ENCODE results near the gene NPHP4.
"Not testable (repeated sequence)": the region's sequence is repeated elsewhere in the genome, so short reads cannot be mapped to it uniquely, and the experiment has no call there.

The NPHP4 gene

GRCh38 chr1:5907966-5908365 is 84.3 kb downstream of the NPHP4 start:
- Mint-ChIP-seq H3K36me3 (no peaks in the 10 kb centered on the region), H3K9me3 (no peaks in the 10 kb centered on the region), H3K27ac (no peak overlapping the region)

GRCh38 chr1:5907386-5907785 is 84.8 kb downstream of the NPHP4 start:
- Mint-ChIP-seq H3K27ac (no peak overlapping the region), H3K36me3 (no peaks in the 10 kb centered on the region), H3K4me3 (no peak overlapping the region), H3K4me1 (peaks cover 1% of the 10 kb centered on the region), H3K9me3 (no peaks in the 10 kb centered on the region)
- DNase-seq (ENCODE audit: low spot score in 2 of 2) (no peak), ATAC-seq (no peak)

More at GRCh38 chr1:5907966-5908365, 84.3 kb downstream of the NPHP4 start:
- H3K4me3 Mint-ChIP-seq = no peak overlapping the region
- ATAC-seq (no peak), DNase-seq (ENCODE audit: low spot score in 2 of 2) (no peak)
- H3K4me1 Mint-ChIP-seq = no peaks in the 10 kb centered on the region

GRCh38 chr1:5906966-5907365 is 85.3 kb downstream of the NPHP4 start:
- no peaks in the 10 kb centered on the region for H3K36me3 Mint-ChIP-seq
- DNase-seq (ENCODE audit: low spot score in 2 of 2) (no peak), ATAC-seq (no peak)
- H3K27ac Mint-ChIP-seq = no peak overlapping the region
- H3K4me3 Mint-ChIP-seq = no peak overlapping the region
- peaks cover 5% of the 10 kb centered on the region for H3K4me1 Mint-ChIP-seq
- H3K9me3 Mint-ChIP-seq = no peaks in the 10 kb centered on the region

GRCh38 chr1:5906116-5906515 is 86.1 kb downstream of the NPHP4 start:
- no peaks in the 10 kb centered on the region for H3K9me3 Mint-ChIP-seq
- no peak for DNase-seq (ENCODE audit: low spot score in 2 of 2)
- H3K27ac Mint-ChIP-seq = no peak overlapping the region
- no peak overlapping the region for H3K4me3 Mint-ChIP-seq
- no peak for ATAC-seq
- H3K4me1 Mint-ChIP-seq = peaks cover 8% of the 10 kb centered on the region
- H3K36me3 Mint-ChIP-seq = no peaks in the 10 kb centered on the region

DNA sequence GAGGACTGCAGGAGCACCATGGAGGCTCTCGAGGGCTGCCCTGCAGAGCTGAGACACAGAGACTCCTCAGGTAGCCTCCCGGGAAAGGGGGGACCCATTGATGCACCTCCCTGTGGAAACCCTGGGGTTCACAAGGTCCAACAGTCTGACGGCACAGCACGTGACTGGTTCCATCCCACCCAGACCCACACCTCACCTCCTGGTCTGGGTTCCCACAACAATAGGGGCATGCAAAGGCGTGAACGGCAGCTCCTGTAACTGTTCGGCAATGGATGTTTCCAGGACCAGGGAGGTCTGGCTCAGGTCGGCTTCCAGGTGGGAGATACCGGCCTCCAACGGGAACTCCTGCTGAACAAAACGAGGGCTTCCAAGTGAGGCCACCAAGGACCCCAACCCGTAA is 86.8 kb downstream of the NPHP4 start:
- Mint-ChIP-seq H3K36me3 (no peaks in the 10 kb centered on the region), H3K9me3 (no peaks in the 10 kb centered on the region), H3K4me1 (peaks cover 8% of the 10 kb centered on the region), H3K4me3 (no peak overlapping the region), H3K27ac (no peak overlapping the region)
- DNase-seq (ENCODE audit: low spot score in 2 of 2) (no peak), ATAC-seq (no peak)

DNA sequence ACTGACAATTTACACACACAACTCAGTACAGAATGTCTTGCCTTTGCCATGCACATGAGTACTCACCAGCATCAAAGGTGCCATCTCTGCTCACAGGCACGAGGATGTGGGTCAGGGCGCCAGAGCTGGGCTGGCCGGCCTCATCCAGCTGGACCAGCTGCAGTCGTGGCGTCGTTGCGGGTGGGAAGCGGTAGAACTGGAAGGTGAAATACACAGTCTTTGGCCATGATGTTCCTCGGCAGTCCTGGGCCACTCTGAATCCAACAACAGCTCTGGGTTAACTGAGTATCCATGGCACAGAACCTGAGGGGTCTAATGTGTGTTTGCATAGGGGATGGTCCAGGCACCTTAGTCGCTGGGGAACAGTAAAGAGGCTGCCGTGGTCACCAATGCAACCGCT is 87.7 kb downstream of the NPHP4 start:
- ATAC-seq = no peak

GRCh38 chr1:5903680-5904079 is 88.5 kb downstream of the NPHP4 start:
- no peak overlapping the region for H3K27ac Mint-ChIP-seq
- H3K36me3 Mint-ChIP-seq = no peaks in the 10 kb centered on the region
- H3K9me3 Mint-ChIP-seq = no peaks in the 10 kb centered on the region
- H3K4me1 Mint-ChIP-seq = peaks cover 8% of the 10 kb centered on the region
- no peak overlapping the region for H3K4me3 Mint-ChIP-seq
- ATAC-seq (no peak), DNase-seq (ENCODE audit: low spot score in 2 of 2) (no peak)

More for the DNA sequence above, 87.7 kb downstream of the NPHP4 start:
- no peak overlapping the region for H3K27ac Mint-ChIP-seq
- H3K36me3 Mint-ChIP-seq = no peaks in the 10 kb centered on the region
- DNase-seq (ENCODE audit: low spot score in 2 of 2) = no peak
- H3K9me3 Mint-ChIP-seq = no peaks in the 10 kb centered on the region
- no peak overlapping the region for H3K4me3 Mint-ChIP-seq
- peaks cover 8% of the 10 kb centered on the region for H3K4me1 Mint-ChIP-seq

DNA sequence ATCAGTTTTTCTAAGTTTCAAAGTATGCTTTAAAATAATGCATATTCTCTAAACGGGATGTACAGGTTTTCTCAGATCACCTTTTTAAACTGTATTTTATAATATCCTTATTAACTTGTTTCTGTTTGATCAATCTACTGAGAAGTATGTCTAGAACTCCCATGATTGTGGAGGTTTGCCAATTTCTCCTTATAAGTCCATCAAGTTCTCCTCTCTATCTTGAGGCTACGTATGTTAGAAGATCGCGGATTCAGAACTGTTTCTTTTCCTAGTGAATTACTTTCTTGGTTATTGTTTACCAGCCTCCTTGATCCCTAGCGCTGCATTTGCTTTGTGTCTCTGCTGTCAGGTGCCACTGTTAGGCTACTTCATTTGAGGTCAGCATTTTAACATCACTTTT is 89.2 kb downstream of the NPHP4 start:
- Mint-ChIP-seq H3K27ac (no peak overlapping the region), H3K4me1 (peaks cover 8% of the 10 kb centered on the region), H3K4me3 (no peak overlapping the region), H3K9me3 (no peaks in the 10 kb centered on the region), H3K36me3 (no peaks in the 10 kb centered on the region)
- DNase-seq (ENCODE audit: low spot score in 2 of 2) (no peak), ATAC-seq (no peak)

DNA sequence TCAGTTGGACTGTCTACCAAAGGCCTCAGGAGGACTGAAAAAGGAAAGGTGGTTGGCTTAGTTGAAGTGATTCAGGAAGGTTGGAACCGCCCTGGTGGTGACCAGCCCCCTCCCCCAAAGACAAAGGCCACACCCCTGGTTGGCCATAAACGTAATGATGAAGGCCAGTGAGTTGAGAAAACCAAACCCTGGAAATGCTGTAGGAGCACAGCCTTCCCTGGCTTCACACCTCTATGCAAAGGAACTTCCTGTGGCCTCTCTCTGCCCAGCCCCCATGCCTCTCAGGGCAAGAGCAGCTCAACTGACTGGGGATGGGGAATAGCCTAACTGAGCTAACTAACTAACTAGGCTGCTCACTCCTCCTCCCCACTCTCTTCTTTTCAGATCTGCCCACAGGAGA is 90.4 kb downstream of the NPHP4 start:
- H3K27ac Mint-ChIP-seq = no peak overlapping the region
- peaks cover 8% of the 10 kb centered on the region for H3K4me1 Mint-ChIP-seq
- no peaks in the 10 kb centered on the region for H3K36me3 Mint-ChIP-seq

GRCh38 chr1:5901150-5901549 is 91.1 kb downstream of the NPHP4 start:
- DNase-seq (ENCODE audit: low spot score in 2 of 2) (no peak), ATAC-seq (no peak)
- Mint-ChIP-seq H3K9me3 (no peaks in the 10 kb centered on the region), H3K36me3 (no peaks in the 10 kb centered on the region), H3K4me3 (no peak overlapping the region), H3K27ac (no peak overlapping the region), H3K4me1 (peaks cover 8% of the 10 kb centered on the region)

More for the DNA sequence above, 90.4 kb downstream of the NPHP4 start:
- ATAC-seq (no peak), DNase-seq (ENCODE audit: low spot score in 2 of 2) (no peak)
- H3K9me3 Mint-ChIP-seq = no peaks in the 10 kb centered on the region
- H3K4me3 Mint-ChIP-seq = no peak overlapping the region

GRCh38 chr1:5898266-5898665 is 94.0 kb downstream of the NPHP4 start:
- Mint-ChIP-seq H3K36me3 (peaks cover 7% of the 10 kb centered on the region), H3K4me3 (no peak overlapping the region), H3K9me3 (no peaks in the 10 kb centered on the region), H3K27ac (no peak overlapping the region), H3K4me1 (peaks cover 8% of the 10 kb centered on the region)
- DNase-seq (ENCODE audit: low spot score in 2 of 2) (no peak), ATAC-seq (no peak)

- no peak for ATAC-seq
- Mint-ChIP-seq H3K4me1 (peaks cover 3% of the 10 kb centered on the region), H3K27ac (peak overlapping the region; percentile 37), H3K4me3 (no peak overlapping the region), H3K9me3 (no peaks in the 10 kb centered on the region), H3K36me3 (peaks cover 7% of the 10 kb centered on the region)
- DNase-seq (ENCODE audit: low spot score in 2 of 2) = no peak
These were observed 95.2 kb downstream of the NPHP4 start for GRCh38 chr1:5896706-5897660.

DNA sequence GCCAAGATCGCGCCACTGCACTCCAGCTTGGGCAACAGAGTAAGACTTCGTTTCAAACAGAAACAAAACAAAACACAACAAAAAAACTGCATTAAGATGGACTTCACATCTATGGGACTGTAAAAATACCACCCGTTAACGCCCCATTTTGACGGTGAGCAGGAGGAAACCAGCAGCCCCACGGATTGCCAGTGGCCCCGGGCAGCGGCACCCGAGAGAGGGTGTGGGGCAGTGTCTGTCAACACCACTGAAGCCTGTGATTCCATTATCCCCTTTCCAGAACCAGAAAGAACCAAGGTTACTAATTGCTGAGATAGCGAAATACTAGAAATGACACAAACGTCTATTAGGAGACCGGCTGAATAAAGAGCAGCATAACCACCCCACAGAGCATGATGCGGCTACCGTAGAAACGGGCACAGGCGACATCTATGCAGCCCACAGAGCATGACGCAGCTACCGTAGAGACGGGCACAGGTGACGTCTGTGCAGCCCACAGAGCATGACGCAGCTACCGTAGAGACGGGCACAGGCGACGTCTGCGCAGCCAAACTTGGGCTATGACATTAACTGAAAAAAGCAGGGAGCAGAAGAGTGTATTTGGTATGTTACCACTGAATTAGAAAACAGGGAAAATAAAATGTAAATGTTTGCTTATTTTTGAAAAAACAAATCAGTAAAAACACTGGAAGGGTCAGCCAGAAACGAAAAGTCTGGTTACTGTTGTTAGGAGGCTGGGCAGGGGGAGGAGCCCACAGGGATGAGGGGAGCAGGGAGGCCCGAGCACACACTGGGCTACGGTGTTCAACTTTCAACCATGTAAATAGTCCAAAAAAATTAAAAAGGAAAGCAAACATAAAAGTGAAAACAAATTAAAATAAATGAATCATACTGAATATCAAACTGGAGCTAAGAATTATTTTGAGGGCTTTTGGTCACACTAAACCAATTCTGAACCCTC is 96.5 kb downstream of the NPHP4 start:
- no peak for ATAC-seq
- no peaks in the 10 kb centered on the region for H3K4me1 Mint-ChIP-seq
- no peaks in the 10 kb centered on the region for H3K9me3 Mint-ChIP-seq
- H3K27ac Mint-ChIP-seq = no peak overlapping the region
- peaks cover 7% of the 10 kb centered on the region for H3K36me3 Mint-ChIP-seq
- no peak overlapping the region for H3K4me3 Mint-ChIP-seq
- no peak for DNase-seq (ENCODE audit: low spot score in 2 of 2)

- H3K9me3 Mint-ChIP-seq; H3K4me3 Mint-ChIP-seq; H3K4me1 Mint-ChIP-seq; DNase-seq (ENCODE audit: low spot score in 2 of 2); ATAC-seq; H3K27ac Mint-ChIP-seq: not testable (repeated sequence)
- peaks cover 14% of the 10 kb centered on the region for H3K36me3 Mint-ChIP-seq
These were observed 98.4 kb downstream of the NPHP4 start for GRCh38 chr1:5893699-5894278.

DNA sequence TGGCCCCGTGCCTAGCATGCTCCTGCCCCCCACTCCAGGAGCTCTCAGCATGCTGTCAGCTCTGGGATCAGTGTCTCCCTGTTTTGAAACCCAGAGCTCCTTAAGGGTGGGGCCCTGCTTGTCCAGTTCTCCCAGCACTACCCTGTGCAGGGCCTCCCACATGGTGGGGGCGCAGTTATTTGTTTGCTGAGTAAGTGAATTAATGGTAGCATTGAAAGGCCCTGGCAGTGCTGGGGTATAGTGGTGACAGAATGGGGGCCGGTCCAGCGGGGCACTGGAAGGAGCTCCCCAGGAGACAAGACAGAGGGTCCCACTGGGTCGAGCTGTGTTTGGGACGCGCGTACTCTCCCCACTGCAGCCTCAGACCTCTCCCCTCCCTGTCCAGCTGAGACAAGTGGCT is 99.9 kb downstream of the NPHP4 start:
- no peaks in the 10 kb centered on the region for H3K9me3 Mint-ChIP-seq
- H3K36me3 Mint-ChIP-seq = peaks cover 14% of the 10 kb centered on the region
- H3K27ac Mint-ChIP-seq = no peak overlapping the region
- ATAC-seq (no peak), DNase-seq (ENCODE audit: low spot score in 2 of 2) (no peak)
- H3K4me1 Mint-ChIP-seq = no peaks in the 10 kb centered on the region
- H3K4me3 Mint-ChIP-seq = no peak overlapping the region

Data from stimulated activated effector memory CD8-positive, alpha-beta T cell treated with anti-CD3 and anti-CD28 coated beads, Interleukin-12 subunit alpha, Interleukin-12 subunit beta, amount 100 ng/mL, for 72 hours (primary cell).